ENCODE data around the gene C20orf202.
A peak's percentile ranks its signal among the peaks of the same experiment; 100 is the strongest.

C20orf202 gene

GRCh38 chr20:1184638-1185315, 18.5 kb upstream of the C20orf202 start, which contains the start of gene TMEM74B:
Gene TMEM74B (minus strand): TSS chr20:1184981. CDS start chr20:1183801, 1,180 bp downstream.
- Histone ChIP-seq H2AFZ (ENCODE audit: low read depth, low read length) (no peak within 1 kb of the TSS), H3K36me3 (ENCODE audit: insufficient read depth, low read length) (no peaks in the 10 kb centered on the region), H3K27me3 (ENCODE audit: insufficient read depth, low read length, poor library complexity) (no peaks in the 10 kb centered on the region), H4K20me1 (ENCODE audit: insufficient read depth, low read length) (no peaks in the 10 kb centered on the region; the same call in 1 of the 2 replicates), H3K9ac (ENCODE audit: low read depth, low read length) (no peak within 1 kb of the TSS), H3K4me1 (ENCODE audit: insufficient read depth, low read length) (no peaks in the 10 kb centered on the region), H3K4me2 (ENCODE audit: insufficient read depth, low read length) (no peak within 1 kb of the TSS), H3K4me3 (ENCODE audit: low read depth in 1 of 2, low read length in 2 of 2) (no peak within 1 kb of the TSS), H3K9me3 (ENCODE audit: insufficient read depth, low read length, severe bottlenecking) (no peaks in the 10 kb centered on the region), H3K79me2 (ENCODE audit: insufficient read depth, low read length) (no peaks in the 10 kb centered on the region), H3K27ac (ENCODE audit: low read length) (no peak within 1 kb of the TSS)
- TF ChIP-seq EZH2 (IDR thresholded peaks at IDR 0.05; ENCODE audit: borderline replicate concordance, low read depth, low read length, severe bottlenecking) = no peak
- no peak for TF ChIP-seq CTCF (IDR thresholded peaks at IDR 0.05; ENCODE audit: borderline replicate concordance, extremely low read depth, low read length, poor library complexity, severe bottlenecking)
- ATAC-seq (ENCODE audit: insufficient read depth, low read depth) (no peak), DNase-seq (no peak)

DNA sequence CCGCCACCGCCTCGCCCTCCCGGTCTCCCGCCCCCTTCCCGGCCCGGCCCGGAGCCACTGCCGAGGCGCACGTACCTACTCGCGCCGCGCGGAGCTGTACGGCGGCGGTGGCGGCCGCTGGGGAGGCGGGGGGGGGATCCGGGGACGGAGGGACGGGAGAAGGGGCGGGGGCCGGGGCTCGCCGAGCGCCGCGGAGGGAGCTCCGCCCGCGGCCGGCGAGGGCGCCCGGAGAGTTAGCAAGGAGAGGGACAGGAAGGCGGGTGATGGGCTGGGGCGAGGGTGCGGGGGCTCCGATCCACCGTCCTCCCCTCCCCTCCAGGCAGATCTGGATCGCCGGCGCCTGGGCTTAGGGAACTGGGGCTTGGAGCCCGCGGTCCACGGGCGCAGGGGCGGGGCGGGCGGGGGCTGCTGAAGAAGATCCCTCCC, 17.9 kb upstream of the C20orf202 start:
- Histone ChIP-seq H2AFZ (ENCODE audit: low read depth, low read length) (no peak overlapping the region), H3K36me3 (ENCODE audit: insufficient read depth, low read length) (no peaks in the 10 kb centered on the region), H3K4me3 (ENCODE audit: low read depth in 1 of 2, low read length in 2 of 2) (no peak overlapping the region), H3K27ac (ENCODE audit: low read length) (no peak overlapping the region), H3K9me3 (ENCODE audit: insufficient read depth, low read length, severe bottlenecking) (no peaks in the 10 kb centered on the region), H3K9ac (ENCODE audit: low read depth, low read length) (no peak overlapping the region), H3K4me1 (ENCODE audit: insufficient read depth, low read length) (no peaks in the 10 kb centered on the region), H3K4me2 (ENCODE audit: insufficient read depth, low read length) (no peak overlapping the region), H4K20me1 (ENCODE audit: insufficient read depth, low read length) (no peaks in the 10 kb centered on the region; the same call in 1 of the 2 replicates), H3K79me2 (ENCODE audit: insufficient read depth, low read length) (no peaks in the 10 kb centered on the region), H3K27me3 (ENCODE audit: insufficient read depth, low read length, poor library complexity) (no peaks in the 10 kb centered on the region)
- TF ChIP-seq EZH2 (IDR thresholded peaks at IDR 0.05; ENCODE audit: borderline replicate concordance, low read depth, low read length, severe bottlenecking) = no peak
- TF ChIP-seq CTCF (IDR thresholded peaks at IDR 0.05; ENCODE audit: borderline replicate concordance, extremely low read depth, low read length, poor library complexity, severe bottlenecking) = no peak
- DNase-seq (no peak), ATAC-seq (ENCODE audit: insufficient read depth, low read depth) (no peak)

DNA sequence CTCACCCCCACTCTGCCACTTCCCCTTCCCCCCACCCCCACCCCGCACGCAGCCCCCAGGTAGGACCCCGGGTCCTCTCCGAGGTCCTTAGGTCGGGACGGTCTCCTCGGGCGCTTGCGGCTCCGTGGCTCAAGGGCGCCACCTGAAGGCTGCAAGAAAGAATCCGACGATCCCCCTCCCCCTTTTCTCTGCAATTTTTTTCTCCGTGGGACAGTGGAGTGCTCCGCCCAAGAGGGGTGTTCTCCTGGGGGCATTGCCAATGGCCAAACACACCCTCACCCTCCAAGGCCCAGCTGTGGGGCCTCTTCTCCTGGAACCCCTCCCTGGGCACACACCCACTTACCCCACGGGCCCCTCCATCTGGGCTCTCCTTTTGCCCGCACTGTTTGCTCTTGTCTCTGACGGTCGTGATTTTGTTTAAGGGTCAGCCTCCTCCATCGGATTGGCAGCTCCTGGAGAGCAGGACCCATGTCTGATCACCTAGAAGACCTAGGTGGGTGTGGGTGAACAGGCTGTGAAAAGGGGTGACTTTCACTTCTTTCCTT, 17.4 kb upstream of the C20orf202 start:
- TF ChIP-seq EZH2 (IDR thresholded peaks at IDR 0.05; ENCODE audit: borderline replicate concordance, low read depth, low read length, severe bottlenecking) = no peak
- TF ChIP-seq CTCF (IDR thresholded peaks at IDR 0.05; ENCODE audit: borderline replicate concordance, extremely low read depth, low read length, poor library complexity, severe bottlenecking) = peak; percentile 52
- ATAC-seq (ENCODE audit: insufficient read depth, low read depth) = no peak

More for the DNA sequence above, 17.4 kb upstream of the C20orf202 start:
- H3K4me1 ChIP-seq (ENCODE audit: insufficient read depth, low read length) = no peaks in the 10 kb centered on the region
- H3K9ac ChIP-seq (ENCODE audit: low read depth, low read length) = no peak overlapping the region
- H3K27me3 ChIP-seq (ENCODE audit: insufficient read depth, low read length, poor library complexity) = no peaks in the 10 kb centered on the region
- no peak overlapping the region for H3K4me3 ChIP-seq (ENCODE audit: low read depth in 1 of 2, low read length in 2 of 2)
- no peaks in the 10 kb centered on the region for H3K36me3 ChIP-seq (ENCODE audit: insufficient read depth, low read length)
- no peaks in the 10 kb centered on the region for H3K79me2 ChIP-seq (ENCODE audit: insufficient read depth, low read length)
- no peak overlapping the region for H3K27ac ChIP-seq (ENCODE audit: low read length)
- no peak overlapping the region for H2AFZ ChIP-seq (ENCODE audit: low read depth, low read length)
- H3K4me2 ChIP-seq (ENCODE audit: insufficient read depth, low read length) = no peak overlapping the region
- DNase-seq = peak; percentile 21
- H4K20me1 ChIP-seq (ENCODE audit: insufficient read depth, low read length) = no peaks in the 10 kb centered on the region; the same call in 1 of the 2 replicates
- H3K9me3 ChIP-seq (ENCODE audit: insufficient read depth, low read length, severe bottlenecking) = no peaks in the 10 kb centered on the region

Measured in DND-41 (cell line).